Liver (tissue), 9 donors: ENCODE results near the gene F7. TPM values are rescaled to one million over a fixed set of nuclear protein-coding genes. Genes with fewer than 3 reads are reported as not detected.

Source experiments
- DNase-seq: peaks from one replicate; pipeline ENCODE4 v3.0.0-alpha.2; 2017; ENCODE audit warnings: low spot score
- H3K27ac ChIP-seq, 2 donors: one replicate each; pipeline ENCODE4 v1.7.0; 2013; ENCODE audit warnings: inconsistent platforms in 2 of 2, low read length in 2 of 2, control low read depth in 1 of 2, low read depth in 1 of 2, mild to moderate bottlenecking in 1 of 2
- H3K27me3 ChIP-seq, 4 donors: one replicate each; pipeline versions ENCODE4 v1.6.1 to v1.7.0; 2013; ENCODE audit warnings: low read length in 3 of 4, inconsistent platforms in 1 of 4, mild to moderate bottlenecking in 1 of 4, moderate library complexity in 1 of 4; ENCODE audit not compliant: control insufficient read depth in 4 of 4, insufficient read depth in 4 of 4
- H3K36me3 ChIP-seq, 4 donors: one replicate each; pipeline versions ENCODE4 v1.6.1 to v1.7.0; 2013; ENCODE audit warnings: low read length in 3 of 4, mild to moderate bottlenecking in 3 of 4, low read depth in 1 of 4, moderate library complexity in 1 of 4; ENCODE audit not compliant: control insufficient read depth in 4 of 4, insufficient read depth in 3 of 4
- H3K4me1 ChIP-seq, 4 donors: one replicate each; pipeline versions ENCODE4 v1.6.1 to v1.7.0; 2013; ENCODE audit warnings: low read length in 3 of 4, mild to moderate bottlenecking in 3 of 4, moderate library complexity in 1 of 4; ENCODE audit not compliant: control insufficient read depth in 4 of 4, insufficient read depth in 4 of 4
- H3K4me3 ChIP-seq, 3 donors: one replicate each; pipeline versions ENCODE4 v1.6.1 to v1.7.0; 2013; ENCODE audit warnings: low read length in 3 of 3, control low read depth in 1 of 3, low read depth in 1 of 3, mild to moderate bottlenecking in 1 of 3
- H3K9ac ChIP-seq, 2 donors: one replicate each; pipeline ENCODE4 v1.7.0; 2013; ENCODE audit warnings: low read length in 2 of 2, mild to moderate bottlenecking in 2 of 2, moderate library complexity in 2 of 2, control low read depth in 1 of 2, low read depth in 1 of 2
- H3K9me3 ChIP-seq, 4 donors: one replicate each; pipeline versions ENCODE4 v1.6.1 to v1.7.0; 2013; ENCODE audit warnings: low read length in 3 of 4; ENCODE audit not compliant: control insufficient read depth in 4 of 4
- EGR1 ChIP-seq, 2 donors: IDR thresholded peaks; 2 replicates each; pipeline ENCODE4 v1.6.1; 2016 to 2018; ENCODE audit warnings: antibody characterized with exemption in 2 of 2, low read depth in 2 of 2
- FOXA1 ChIP-seq: IDR thresholded peaks from 2 replicates; pipeline ENCODE4 v1.6.1; 2016; ENCODE audit warnings: antibody characterized with exemption
- FOXA2 ChIP-seq: IDR thresholded peaks from 2 replicates; pipeline ENCODE4 v1.6.1; 2016; ENCODE audit warnings: antibody characterized with exemption
- GABPA ChIP-seq, 2 donors: IDR thresholded peaks in 1 of 2; conservative IDR thresholded peaks in 1 of 2; 2 replicates each; pipeline ENCODE4 v1.6.1; 2016; ENCODE audit warnings: antibody characterized with exemption in 2 of 2, mild to moderate bottlenecking in 1 of 2, moderate library complexity in 1 of 2
- HNF4A ChIP-seq, 2 donors: conservative IDR thresholded peaks; 2 replicates each; pipeline ENCODE4 v1.6.1; 2016; ENCODE audit warnings: antibody characterized with exemption in 2 of 2, mild to moderate bottlenecking in 2 of 2
- HNF4G ChIP-seq: IDR thresholded peaks from 2 replicates; pipeline ENCODE4 v1.6.1; 2016; ENCODE audit warnings: antibody characterized with exemption
- JUND ChIP-seq, 2 donors: IDR thresholded peaks; 2 replicates each; pipeline ENCODE4 v1.6.1; 2016; ENCODE audit warnings: antibody characterized with exemption in 2 of 2
- NR2F2 ChIP-seq: IDR thresholded peaks from 2 replicates; pipeline ENCODE4 v1.6.1; 2016; ENCODE audit warnings: antibody characterized with exemption
- RAD21 ChIP-seq, 2 donors: IDR thresholded peaks; 2 replicates each; pipeline ENCODE4 v1.6.1; 2016; ENCODE audit warnings: antibody characterized with exemption in 2 of 2, mild to moderate bottlenecking in 2 of 2
- RXRA ChIP-seq, 2 donors: IDR thresholded peaks; 2 replicates each; pipeline ENCODE4 v1.6.1; 2017 to 2018; ENCODE audit warnings: antibody characterized with exemption in 2 of 2, mild to moderate bottlenecking in 1 of 2
- SP1 ChIP-seq: IDR thresholded peaks from 2 replicates; pipeline ENCODE4 v1.6.1; 2018; ENCODE audit warnings: antibody characterized with exemption, mild to moderate bottlenecking
- TAF1 ChIP-seq: conservative IDR thresholded peaks from 2 replicates; pipeline ENCODE4 v1.6.1; 2016; ENCODE audit warnings: antibody characterized with exemption, mild to moderate bottlenecking
- WGBS: extraction: QIAGEN DNeasy Blood & Tissue Kit; methylation state at CpG from one replicate; pipeline ENCODE4 v1.1.7; 2013; 5-methylcytosine and 5-hydroxymethylcytosine counted together
- polyA plus RNA-seq, 2 donors: library from polyadenylated mRNA; stranded (reverse) in 1 of 2; unstranded in 1 of 2; fragments of 200-250 nt in 1 of 2; fragments of >200 nt in 1 of 2; fragmentation: Nextera tagmentation in 1 of 2; extraction: Ambion mirVana in 1 of 2; gene quantifications; one replicate each; pipeline versions ENCODE4 v1.2.1 to v1.2.3, GENCODE V29; 2013 to 2015
- total RNA-seq, 2 donors: library from RNA; depleted of rRNA; stranded (reverse); fragments of >200 nt; gene quantifications; one replicate each; pipeline ENCODE4 v1.2.3, GENCODE V29; 2014
- TF ChIP-seq, protein P1 (sequence below): IDR thresholded peaks from 2 replicates; pipeline ENCODE4 v1.6.1; 2016; ENCODE audit warnings: antibody characterized with exemption
- TF ChIP-seq, protein P2 (sequence below): IDR thresholded peaks from 2 replicates; pipeline ENCODE4 v1.6.1; 2016; ENCODE audit warnings: antibody characterized with exemption
- TF ChIP-seq, protein P3 (sequence below): IDR thresholded peaks from 2 replicates; pipeline ENCODE4 v1.6.1; 2016; ENCODE audit warnings: antibody characterized with exemption, mild to moderate bottlenecking
- TF ChIP-seq, protein P4 (sequence below): fragments of 150-350 bp; IDR thresholded peaks from 2 replicates; pipeline ENCODE4 v1.5.1; 2017; ENCODE audit warnings: improper control_type of control experiment, low read depth, low read length; ENCODE audit not compliant: missing input control
- donor health status: healthy.
- donor health status: healthy.
- donor health status: healthy.
- donor health status: healthy.
- donor health status: healthy.

F7 gene
- total and polyA plus RNA-seq, 4 donors, result 46.6 to 92.6 (median 66.2) TPM

DNA sequence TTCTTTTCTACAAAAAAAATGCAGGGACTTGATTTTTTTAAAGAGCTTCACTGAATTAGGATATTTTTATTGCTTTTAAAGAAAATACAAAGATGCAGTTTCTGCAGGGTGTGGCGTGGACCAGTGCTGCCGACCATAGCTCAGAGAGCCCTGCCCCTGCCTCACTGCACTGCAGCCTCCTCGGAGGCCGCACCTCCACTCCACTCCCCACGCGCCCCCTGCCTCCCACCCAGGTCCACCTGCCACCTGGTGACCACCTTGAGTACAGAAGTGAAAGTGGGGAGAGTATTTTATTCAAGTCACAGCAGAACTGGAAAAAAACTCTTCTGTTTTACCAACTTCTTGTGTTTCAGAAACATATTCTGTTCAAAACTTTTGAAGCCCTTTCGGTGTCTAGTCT, 7.9 kb upstream of the F7 start:
- Histone ChIP-seq H3K27ac (no peak overlapping the region), H3K4me3 (no peak overlapping the region), H3K4me1 (no peaks in the 10 kb centered on the region), H3K9ac (no peak overlapping the region), H3K9me3 (no peaks in the 10 kb centered on the region), H3K36me3 (peaks cover 0 to 4% (median 2%) of the 10 kb centered on the region in 4 donors), H3K27me3 (no peaks in the 10 kb centered on the region)
- TF ChIP-seq NR2F2, result no peak
- TF ChIP-seq HNF4A (conservative IDR thresholded peaks at IDR 0.05), result no peak
- TF ChIP-seq, protein P1, sequence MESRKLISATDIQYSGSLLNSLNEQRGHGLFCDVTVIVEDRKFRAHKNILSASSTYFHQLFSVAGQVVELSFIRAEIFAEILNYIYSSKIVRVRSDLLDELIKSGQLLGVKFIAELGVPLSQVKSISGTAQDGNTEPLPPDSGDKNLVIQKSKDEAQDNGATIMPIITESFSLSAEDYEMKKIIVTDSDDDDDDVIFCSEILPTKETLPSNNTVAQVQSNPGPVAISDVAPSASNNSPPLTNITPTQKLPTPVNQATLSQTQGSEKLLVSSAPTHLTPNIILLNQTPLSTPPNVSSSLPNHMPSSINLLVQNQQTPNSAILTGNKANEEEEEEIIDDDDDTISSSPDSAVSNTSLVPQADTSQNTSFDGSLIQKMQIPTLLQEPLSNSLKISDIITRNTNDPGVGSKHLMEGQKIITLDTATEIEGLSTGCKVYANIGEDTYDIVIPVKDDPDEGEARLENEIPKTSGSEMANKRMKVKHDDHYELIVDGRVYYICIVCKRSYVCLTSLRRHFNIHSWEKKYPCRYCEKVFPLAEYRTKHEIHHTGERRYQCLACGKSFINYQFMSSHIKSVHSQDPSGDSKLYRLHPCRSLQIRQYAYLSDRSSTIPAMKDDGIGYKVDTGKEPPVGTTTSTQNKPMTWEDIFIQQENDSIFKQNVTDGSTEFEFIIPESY, result no peak
- TF ChIP-seq TAF1, result no peak
- no peak for TF ChIP-seq HNF4G
- TF ChIP-seq FOXA2, result no peak
- TF ChIP-seq GABPA (IDR thresholded peaks at IDR 0.05 in 1 of 2, conservative IDR thresholded peaks at IDR 0.05 in 1 of 2), result no peak
- TF ChIP-seq, protein P2, sequence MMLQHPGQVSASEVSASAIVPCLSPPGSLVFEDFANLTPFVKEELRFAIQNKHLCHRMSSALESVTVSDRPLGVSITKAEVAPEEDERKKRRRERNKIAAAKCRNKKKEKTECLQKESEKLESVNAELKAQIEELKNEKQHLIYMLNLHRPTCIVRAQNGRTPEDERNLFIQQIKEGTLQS, result no peak
- TF ChIP-seq, protein P3, sequence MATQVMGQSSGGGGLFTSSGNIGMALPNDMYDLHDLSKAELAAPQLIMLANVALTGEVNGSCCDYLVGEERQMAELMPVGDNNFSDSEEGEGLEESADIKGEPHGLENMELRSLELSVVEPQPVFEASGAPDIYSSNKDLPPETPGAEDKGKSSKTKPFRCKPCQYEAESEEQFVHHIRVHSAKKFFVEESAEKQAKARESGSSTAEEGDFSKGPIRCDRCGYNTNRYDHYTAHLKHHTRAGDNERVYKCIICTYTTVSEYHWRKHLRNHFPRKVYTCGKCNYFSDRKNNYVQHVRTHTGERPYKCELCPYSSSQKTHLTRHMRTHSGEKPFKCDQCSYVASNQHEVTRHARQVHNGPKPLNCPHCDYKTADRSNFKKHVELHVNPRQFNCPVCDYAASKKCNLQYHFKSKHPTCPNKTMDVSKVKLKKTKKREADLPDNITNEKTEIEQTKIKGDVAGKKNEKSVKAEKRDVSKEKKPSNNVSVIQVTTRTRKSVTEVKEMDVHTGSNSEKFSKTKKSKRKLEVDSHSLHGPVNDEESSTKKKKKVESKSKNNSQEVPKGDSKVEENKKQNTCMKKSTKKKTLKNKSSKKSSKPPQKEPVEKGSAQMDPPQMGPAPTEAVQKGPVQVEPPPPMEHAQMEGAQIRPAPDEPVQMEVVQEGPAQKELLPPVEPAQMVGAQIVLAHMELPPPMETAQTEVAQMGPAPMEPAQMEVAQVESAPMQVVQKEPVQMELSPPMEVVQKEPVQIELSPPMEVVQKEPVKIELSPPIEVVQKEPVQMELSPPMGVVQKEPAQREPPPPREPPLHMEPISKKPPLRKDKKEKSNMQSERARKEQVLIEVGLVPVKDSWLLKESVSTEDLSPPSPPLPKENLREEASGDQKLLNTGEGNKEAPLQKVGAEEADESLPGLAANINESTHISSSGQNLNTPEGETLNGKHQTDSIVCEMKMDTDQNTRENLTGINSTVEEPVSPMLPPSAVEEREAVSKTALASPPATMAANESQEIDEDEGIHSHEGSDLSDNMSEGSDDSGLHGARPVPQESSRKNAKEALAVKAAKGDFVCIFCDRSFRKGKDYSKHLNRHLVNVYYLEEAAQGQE, result no peak
- TF ChIP-seq FOXA1, result no peak
- no peak for TF ChIP-seq RXRA (IDR thresholded peaks at IDR 0.05)
- TF ChIP-seq SP1, result no peak
- WGBS, result 94% methylated on average over 7 of the region's 7 CpGs
- DNase-seq, result no peak

DNA sequence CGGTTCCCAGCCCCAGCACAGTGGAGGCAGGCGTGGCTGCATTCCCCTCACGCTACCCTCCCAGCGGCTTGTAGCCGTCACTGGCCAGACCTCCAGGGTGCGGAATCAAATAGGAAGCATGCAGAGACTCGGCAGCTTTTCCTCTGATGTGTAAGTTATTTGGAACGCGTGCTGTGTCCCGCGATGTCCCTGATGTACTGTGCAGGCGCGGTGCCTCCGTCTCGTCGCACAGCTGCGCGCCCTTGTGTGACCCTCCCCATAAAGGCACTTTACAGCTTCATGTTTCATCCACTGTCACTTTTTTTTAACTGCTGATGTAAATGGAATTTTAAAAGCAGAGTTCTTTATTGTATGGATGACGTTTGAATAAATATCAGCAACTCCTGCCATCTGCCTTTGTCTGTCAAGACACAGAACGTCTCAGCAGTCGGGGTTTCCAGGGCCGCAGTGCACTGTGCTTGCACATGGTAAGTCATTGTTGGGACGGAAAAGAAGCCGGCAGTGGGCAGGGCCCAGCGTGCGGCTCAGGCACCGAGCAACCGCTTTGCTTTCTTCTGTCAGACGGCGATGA, 7.3 kb upstream of the F7 start:
- Histone ChIP-seq H3K9me3 (no peaks in the 10 kb centered on the region), H3K9ac (no peak overlapping the region), H3K36me3 (peaks cover 0 to 4% (median 2%) of the 10 kb centered on the region in 4 donors), H3K27ac (no peak overlapping the region), H3K4me1 (no peaks in the 10 kb centered on the region), H3K27me3 (no peaks in the 10 kb centered on the region), H3K4me3 (no peak overlapping the region)
- no peak for DNase-seq
- TF ChIP-seq SP1 (no peak), RAD21 (IDR thresholded peaks at IDR 0.05) (no peak), EGR1 (IDR thresholded peaks at IDR 0.05; ENCODE audit: low read depth in 2 of 2) (no peak), TAF1 (no peak), HNF4G (no peak), GABPA (IDR thresholded peaks at IDR 0.05 in 1 of 2, conservative IDR thresholded peaks at IDR 0.05 in 1 of 2) (no peak), RXRA (IDR thresholded peaks at IDR 0.05) (no peak), HNF4A (conservative IDR thresholded peaks at IDR 0.05) (no peak), JUND (IDR thresholded peaks at IDR 0.05) (no peak)
- TF ChIP-seq, protein P3, result no peak
- TF ChIP-seq, protein P4, sequence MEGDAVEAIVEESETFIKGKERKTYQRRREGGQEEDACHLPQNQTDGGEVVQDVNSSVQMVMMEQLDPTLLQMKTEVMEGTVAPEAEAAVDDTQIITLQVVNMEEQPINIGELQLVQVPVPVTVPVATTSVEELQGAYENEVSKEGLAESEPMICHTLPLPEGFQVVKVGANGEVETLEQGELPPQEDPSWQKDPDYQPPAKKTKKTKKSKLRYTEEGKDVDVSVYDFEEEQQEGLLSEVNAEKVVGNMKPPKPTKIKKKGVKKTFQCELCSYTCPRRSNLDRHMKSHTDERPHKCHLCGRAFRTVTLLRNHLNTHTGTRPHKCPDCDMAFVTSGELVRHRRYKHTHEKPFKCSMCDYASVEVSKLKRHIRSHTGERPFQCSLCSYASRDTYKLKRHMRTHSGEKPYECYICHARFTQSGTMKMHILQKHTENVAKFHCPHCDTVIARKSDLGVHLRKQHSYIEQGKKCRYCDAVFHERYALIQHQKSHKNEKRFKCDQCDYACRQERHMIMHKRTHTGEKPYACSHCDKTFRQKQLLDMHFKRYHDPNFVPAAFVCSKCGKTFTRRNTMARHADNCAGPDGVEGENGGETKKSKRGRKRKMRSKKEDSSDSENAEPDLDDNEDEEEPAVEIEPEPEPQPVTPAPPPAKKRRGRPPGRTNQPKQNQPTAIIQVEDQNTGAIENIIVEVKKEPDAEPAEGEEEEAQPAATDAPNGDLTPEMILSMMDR, result no peak
- TF ChIP-seq, protein P1, result no peak
- WGBS, result 93% methylated on average over 30 of the region's 30 CpGs
